ENCODE data around the gene APOM.

DNA sequence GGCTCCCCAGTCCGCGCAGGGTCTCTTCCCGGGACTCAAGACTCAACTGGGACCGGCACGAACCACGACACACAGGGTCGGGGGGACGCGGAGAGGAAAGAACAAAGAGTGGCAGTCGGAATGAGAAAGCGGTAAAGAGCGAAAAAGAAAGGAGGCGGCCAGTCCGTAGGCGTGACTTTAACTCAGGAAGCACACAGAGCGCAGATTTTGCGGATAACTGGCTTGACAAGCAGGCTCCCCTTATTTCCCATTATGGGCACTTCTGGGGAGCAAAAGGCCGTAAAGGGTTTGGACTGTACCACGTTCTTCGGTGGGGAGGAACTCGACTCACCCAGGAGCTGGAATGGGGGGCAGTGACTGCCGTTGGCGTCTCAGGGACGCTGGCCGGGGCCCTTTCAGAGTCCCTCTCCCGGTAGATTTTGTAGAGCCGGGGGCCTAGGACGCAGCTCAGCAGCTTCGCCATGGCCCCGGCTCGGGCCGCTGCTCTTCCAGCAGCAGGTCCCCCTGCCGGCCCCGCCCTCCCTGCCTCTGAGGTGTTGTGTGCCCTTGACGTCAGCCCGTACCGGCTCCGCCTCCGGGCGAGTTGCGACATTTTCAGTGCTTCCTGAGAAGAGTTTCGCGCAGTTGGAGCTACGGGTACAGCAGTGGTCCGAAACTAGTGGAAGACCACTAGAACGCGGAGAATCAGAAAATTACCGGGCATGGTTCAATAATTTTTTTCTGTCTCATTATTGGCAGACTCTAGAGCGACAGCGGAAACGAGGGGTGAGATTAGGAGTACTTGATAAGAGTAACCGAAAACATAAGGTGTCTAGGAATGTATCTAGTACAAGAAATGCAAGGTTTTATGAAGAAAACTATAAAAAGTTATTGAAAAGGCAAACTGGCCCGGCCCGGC, 47.4 kb downstream of the APOM start, which contains the start of gene ABHD16A:
- TF ChIP-seq POLR2A (IDR thresholded peaks at IDR 0.05) = peak; percentile 93 to 97
- no peak for TF ChIP-seq EP300 (IDR thresholded peaks at IDR 0.05)

Measured in gastroesophageal sphincter (tissue), 2 donors.